HCT116 (cell line): ENCODE data around the gene CHST8. TPM values are rescaled to one million over a fixed set of nuclear protein-coding genes. Genes with fewer than 3 reads are reported as not detected.

Experiments
- ATAC-seq: fragments of 200-7000 bp; cut with Tn5 transposase; 2 replicates; pipeline ENCODE4 v1.9.1; 2020; ENCODE audit warnings: mild to moderate bottlenecking, moderate library complexity
- BruUV-seq: library from RNA; stranded (reverse); fragments of 400-500 nt; replicated peaks from 2 replicates; lab custom pipeline; 2021; lab: Mats Ljungman, UMichigan
- CTCF ChIA-PET: fragments of 300-600 bp; sonication (Branson Sonifier 250); formaldehyde crosslinking; loops from one replicate; lab custom pipeline; 2021; ENCODE audit warnings: antibody characterized with exemption; lab: Charles Lee
- POLR2A ChIA-PET: fragments of 300-600, 350-600 bp; sonication (Branson Sonifier 250); formaldehyde crosslinking; loops from one replicate; lab custom pipeline; 2021; ENCODE audit warnings: antibody characterized with exemption; lab: Charles Lee
- RAD21 ChIA-PET, 2 experiments: fragments of 300-600 bp; sonication (Branson Sonifier 250); formaldehyde crosslinking; loops; one replicate each; lab custom pipeline; 2023; ENCODE audit warnings: low total read pairs in 2 of 2; ENCODE audit not compliant: uncharacterized antibody in 2 of 2, unreplicated experiment in 2 of 2, low non-redundant PET in 1 of 2; lab: Charles Lee
- DNase-seq: peaks from one replicate; pipeline ENCODE4 v3.0.0-alpha.2; 2010; ENCODE audit warnings: low read depth, low spot score
- H2AFZ ChIP-seq: fragments of 200-600 bp; shearing (Covaris generic), sonication (generic); 2 replicates; pipeline ENCODE4 v1.6.1; 2017; ENCODE audit warnings: low read depth, mixed run types, mixed read lengths, antibody characterized with exemption, low read length; ENCODE audit not compliant: poor library complexity, severe bottlenecking
- H3K27ac ChIP-seq: 2 replicates; pipeline ENCODE4 v1.5.1; 2012; ENCODE audit warnings: low read depth, low read length
- H3K27me3 ChIP-seq: fragments of 200-600 bp; sonication (generic); 2 replicates; pipeline ENCODE4 v1.6.1; 2016; ENCODE audit warnings: mixed run types, low read length, mixed read lengths; ENCODE audit not compliant: insufficient read depth
- H3K36me3 ChIP-seq, 2 experiments: fragments of 200-500 bp in 1 of 2; fragments of 200-600 bp in 1 of 2; sonication (Bioruptor generic) in 1 of 2; sonication (generic) in 1 of 2; 2 replicates each; pipeline versions ENCODE4 v1.5.1 to v1.6.1; 2014 to 2016; ENCODE audit warnings: low read length in 2 of 2, inconsistent platforms in 1 of 2, mixed read lengths in 1 of 2, mixed run types in 1 of 2; ENCODE audit not compliant: insufficient read depth in 2 of 2, control insufficient read depth in 1 of 2
- H3K4me1 ChIP-seq, 2 experiments: fragments of 200-600 bp in 1 of 2; sonication (generic) in 1 of 2; 2 replicates each; pipeline versions ENCODE4 v1.5.1 to v1.6.1; 2012 to 2017; ENCODE audit warnings: low read length in 2 of 2, inconsistent platforms in 1 of 2, mild to moderate bottlenecking in 1 of 2, mixed read lengths in 1 of 2, mixed run types in 1 of 2, moderate library complexity in 1 of 2; ENCODE audit not compliant: insufficient read depth in 2 of 2, control insufficient read depth in 1 of 2
- H3K4me2 ChIP-seq: fragments of 200-600 bp; sonication (generic); 2 replicates; pipeline ENCODE4 v1.6.1; 2017; ENCODE audit warnings: mixed run types, low read length, mixed read lengths
- H3K4me3 ChIP-seq, 2 experiments: fragments of 200-600 bp in 1 of 2; sonication (generic) in 1 of 2; replicated peaks in 1 of 2; 2 replicates each; pipeline ENCODE4 v1.5.1; 2011 to 2016; ENCODE audit warnings: low read length in 2 of 2, control low read depth in 1 of 2, low read depth in 1 of 2, mild to moderate bottlenecking in 1 of 2, mixed read lengths in 1 of 2, mixed run types in 1 of 2
- H3K79me2 ChIP-seq: fragments of 200-600 bp; sonication (generic); 2 replicates; pipeline ENCODE4 v1.6.1; 2017; ENCODE audit warnings: mild to moderate bottlenecking, mixed run types, low read length, moderate library complexity, mixed read lengths; ENCODE audit not compliant: insufficient read depth
- H3K9ac ChIP-seq: fragments of 200-600 bp; sonication (generic); 2 replicates; pipeline ENCODE4 v1.6.1; 2016; ENCODE audit warnings: low read length, mixed read lengths
- H3K9me2 ChIP-seq: fragments of 200-600 bp; sonication (generic), shearing (Covaris generic); 2 replicates; pipeline ENCODE4 v1.6.1; 2017; ENCODE audit warnings: mixed run types, mild to moderate bottlenecking, moderate library complexity; ENCODE audit not compliant: insufficient read depth
- H3K9me3 ChIP-seq, 2 experiments: fragments of 200-500 bp in 1 of 2; fragments of 200-600 bp in 1 of 2; sonication (Bioruptor generic) in 1 of 2; sonication (generic) in 1 of 2; 2 replicates each; pipeline ENCODE4 v1.6.1; 2014 to 2017; ENCODE audit warnings: low read length in 2 of 2, mixed read lengths in 2 of 2, inconsistent platforms in 1 of 2, low read depth in 1 of 2, mild to moderate bottlenecking in 1 of 2, mixed run types in 1 of 2, moderate library complexity in 1 of 2; ENCODE audit not compliant: control insufficient read depth in 1 of 2, insufficient read depth in 1 of 2
- H4K20me1 ChIP-seq: fragments of 200-600 bp; sonication (generic), shearing (Covaris generic); 2 replicates; pipeline ENCODE4 v1.6.1; 2017; ENCODE audit warnings: mixed run types, mild to moderate bottlenecking, moderate library complexity; ENCODE audit not compliant: insufficient read depth
- CBX3 ChIP-seq: IDR thresholded peaks from 2 replicates; pipeline ENCODE4 v1.6.1; 2012; ENCODE audit warnings: low read depth
- EGR1 ChIP-seq: IDR thresholded peaks from 2 replicates; pipeline ENCODE4 v1.6.1; 2012; ENCODE audit warnings: low read depth
- ELF1 ChIP-seq: IDR thresholded peaks from 2 replicates; pipeline ENCODE4 v1.6.1; 2012; ENCODE audit warnings: low read depth, borderline replicate concordance
- EZH2 ChIP-seq: fragments of 200-600 bp; sonication (generic); IDR thresholded peaks from 2 replicates; pipeline ENCODE4 v1.6.1; 2017; ENCODE audit warnings: antibody characterized with exemption, mixed run types
- EZH2phosphoT487 ChIP-seq: fragments of 200-600 bp; IDR thresholded peaks from 2 replicates; pipeline ENCODE4 v1.6.1; 2018; ENCODE audit warnings: antibody characterized with exemption, borderline replicate concordance
- JUND ChIP-seq: IDR thresholded peaks from 2 replicates; pipeline ENCODE4 v1.6.1; 2012
- MAX ChIP-seq: IDR thresholded peaks from 2 replicates; pipeline ENCODE4 v1.6.1; 2012
- POLR2A ChIP-seq: IDR thresholded peaks from 2 replicates; pipeline ENCODE4 v1.7.0; 2011; ENCODE audit warnings: borderline replicate concordance; ENCODE audit not compliant: insufficient read depth, insufficient read length; ENCODE audit errors: extremely low read depth
- POLR2AphosphoS5 ChIP-seq: IDR thresholded peaks from 2 replicates; pipeline ENCODE4 v1.6.1; 2011; ENCODE audit warnings: mild to moderate bottlenecking, low read depth, low read length, moderate library complexity
- RAD21 ChIP-seq: IDR thresholded peaks from 2 replicates; pipeline ENCODE4 v1.6.1; 2012; ENCODE audit warnings: low read depth, mild to moderate bottlenecking
- SIN3A ChIP-seq: IDR thresholded peaks from 2 replicates; pipeline ENCODE4 v1.6.1; 2012; ENCODE audit warnings: low read depth
- SP1 ChIP-seq: IDR thresholded peaks from 2 replicates; pipeline ENCODE4 v1.6.1; 2012; ENCODE audit warnings: low read depth
- SRF ChIP-seq: IDR thresholded peaks from 2 replicates; pipeline ENCODE4 v1.6.1; 2012; ENCODE audit warnings: low read depth
- TCF7L2 ChIP-seq: IDR thresholded peaks from 2 replicates; pipeline ENCODE4 v1.7.0; 2011; ENCODE audit warnings: borderline replicate concordance, inconsistent platforms; ENCODE audit not compliant: insufficient read depth, insufficient read length; ENCODE audit errors: extremely low read depth
- YY1 ChIP-seq: IDR thresholded peaks from 2 replicates; pipeline ENCODE4 v1.6.1; 2011; ENCODE audit warnings: low read length, low read depth, moderate library complexity, mild to moderate bottlenecking; ENCODE audit not compliant: insufficient replicate concordance; ENCODE audit errors: extremely low read depth
- ZBTB33 ChIP-seq: IDR thresholded peaks from 2 replicates; pipeline ENCODE4 v1.6.1; 2011; ENCODE audit warnings: mild to moderate bottlenecking, low read length, moderate library complexity; ENCODE audit not compliant: insufficient replicate concordance; ENCODE audit errors: extremely low read depth
- ZNF274 ChIP-seq: fragments of 200-500 bp; sonication (Bioruptor generic); IDR thresholded peaks from 2 replicates; pipeline ENCODE4 v1.6.1; 2014; ENCODE audit warnings: mild to moderate bottlenecking, low read depth, low read length, inconsistent platforms
- intact Hi-C: fragments of 100-400 bp; cut with micrococcal nuclease; formaldehyde crosslinking; loops from 2 replicates; pipeline ENCODE4 v1.10.0; 2022
- total RNA-seq: library from RNA; stranded (reverse); gene quantifications from one replicate; pipeline ENCODE4 v1.2.1, GENCODE V29; 2021; ENCODE audit not compliant: unreplicated experiment

Gene CHST8
- total RNA-seq, 1 experiment from 2014 or later = not detected

- CTCF ChIA-PET = no interaction called here
- no peaks in the 10 kb centered on the region for H3K79me2 ChIP-seq
- intact Hi-C loops = no loop called here
Observed at GRCh38 chr19:33752018-33752800, 130.5 kb downstream of the CHST8 start.

GRCh38 chr19:33752945-33753344 lies 131.2 kb downstream of the CHST8 start:
- no peaks in the 10 kb centered on the region for H3K9me3 ChIP-seq
- no peak overlapping the region for H3K9ac ChIP-seq
- no peaks in the 10 kb centered on the region for H3K36me3 ChIP-seq
- intact Hi-C loops = no loop called here
- no peak overlapping the region for H2AFZ ChIP-seq
- no TSS peak for BruUV-seq
- no peaks in the 10 kb centered on the region for H3K9me2 ChIP-seq
- ChIA-PET RAD21 (no interaction called here), POLR2A (no interaction called here), CTCF (no interaction called here)
- H3K27ac ChIP-seq = no peak overlapping the region
- no peaks in the 10 kb centered on the region for H3K4me1 ChIP-seq
- H3K4me3 ChIP-seq = no peak overlapping the region
- no peak overlapping the region for H3K4me2 ChIP-seq
- no peaks in the 10 kb centered on the region for H4K20me1 ChIP-seq
- ATAC-seq = no peak
- H3K27me3 ChIP-seq = peaks cover 22% of the 10 kb centered on the region; the same call in 1 of the 2 replicates
- no peak for DNase-seq
- H3K79me2 ChIP-seq = no peaks in the 10 kb centered on the region
- TF ChIP-seq ZNF274 (no peak), EGR1 (no peak), SIN3A (no peak), ZBTB33 (no peak), MAX (no peak), EZH2phosphoT487 (no peak), POLR2A (no peak), POLR2AphosphoS5 (no peak), YY1 (no peak), JUND (no peak), EZH2 (no peak), SP1 (no peak), ELF1 (no peak)

More at GRCh38 chr19:33752018-33752800, 130.5 kb downstream of the CHST8 start:
- DNase-seq (no peak), ATAC-seq (no peak)
- ChIA-PET POLR2A (no interaction called here), RAD21 (no interaction called here)
- Histone ChIP-seq H4K20me1 (no peaks in the 10 kb centered on the region), H2AFZ (no peak overlapping the region), H3K4me1 (no peaks in the 10 kb centered on the region), H3K9me2 (no peaks in the 10 kb centered on the region), H3K9ac (no peak overlapping the region), H3K4me2 (no peak overlapping the region), H3K27ac (no peak overlapping the region), H3K36me3 (no peaks in the 10 kb centered on the region), H3K4me3 (no peak overlapping the region), H3K27me3 (peaks cover 25% of the 10 kb centered on the region; the same call in 1 of the 2 replicates), H3K9me3 (no peaks in the 10 kb centered on the region)
- BruUV-seq = no TSS peak
- no peak for TF ChIP-seq YY1
- no peak for TF ChIP-seq CBX3
- no peak for TF ChIP-seq POLR2A
- no peak for TF ChIP-seq MAX
- no peak for TF ChIP-seq POLR2AphosphoS5
- TF ChIP-seq SP1 = no peak
- no peak for TF ChIP-seq SRF
- no peak for TF ChIP-seq RAD21
- TF ChIP-seq TCF7L2 = no peak
- no peak for TF ChIP-seq EGR1
